Vagina (tissue), 2 donors: ENCODE measurements around the gene GNAO1.

Experiments
- POLR2AphosphoS5 ChIP-seq, 2 donors: sonication (generic); formaldehyde crosslinking; IDR thresholded peaks; one replicate each; pipeline ENCODE4 v1.9.0; 2017; ENCODE audit warnings: antibody characterized with exemption in 2 of 2, mild to moderate bottlenecking in 2 of 2, low read depth in 1 of 2; ENCODE audit not compliant: insufficient read depth in 1 of 2
- TF ChIP-seq, protein P1 (sequence below), 3 experiments: fragments of 450-650 bp in 2 of 3; fragments of 200-600 bp in 1 of 3; sonication (generic) in 1 of 3; IDR thresholded peaks; one replicate each; pipeline ENCODE4 v1.5.1; 2017 to 2019; ENCODE audit warnings: antibody characterized with exemption in 3 of 3, mild to moderate bottlenecking in 2 of 3, moderate library complexity in 2 of 3

GRCh38 chr16:56161658-56162057 lies 29.6 kb upstream of the GNAO1 start:
- TF ChIP-seq, protein P1, sequence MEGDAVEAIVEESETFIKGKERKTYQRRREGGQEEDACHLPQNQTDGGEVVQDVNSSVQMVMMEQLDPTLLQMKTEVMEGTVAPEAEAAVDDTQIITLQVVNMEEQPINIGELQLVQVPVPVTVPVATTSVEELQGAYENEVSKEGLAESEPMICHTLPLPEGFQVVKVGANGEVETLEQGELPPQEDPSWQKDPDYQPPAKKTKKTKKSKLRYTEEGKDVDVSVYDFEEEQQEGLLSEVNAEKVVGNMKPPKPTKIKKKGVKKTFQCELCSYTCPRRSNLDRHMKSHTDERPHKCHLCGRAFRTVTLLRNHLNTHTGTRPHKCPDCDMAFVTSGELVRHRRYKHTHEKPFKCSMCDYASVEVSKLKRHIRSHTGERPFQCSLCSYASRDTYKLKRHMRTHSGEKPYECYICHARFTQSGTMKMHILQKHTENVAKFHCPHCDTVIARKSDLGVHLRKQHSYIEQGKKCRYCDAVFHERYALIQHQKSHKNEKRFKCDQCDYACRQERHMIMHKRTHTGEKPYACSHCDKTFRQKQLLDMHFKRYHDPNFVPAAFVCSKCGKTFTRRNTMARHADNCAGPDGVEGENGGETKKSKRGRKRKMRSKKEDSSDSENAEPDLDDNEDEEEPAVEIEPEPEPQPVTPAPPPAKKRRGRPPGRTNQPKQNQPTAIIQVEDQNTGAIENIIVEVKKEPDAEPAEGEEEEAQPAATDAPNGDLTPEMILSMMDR (IDR thresholded peaks at IDR 0.05) = no peak
- TF ChIP-seq POLR2AphosphoS5 (IDR thresholded peaks at IDR 0.05; ENCODE audit: insufficient read depth in 1 of 2, low read depth in 1 of 2) = no peak
